ENCODE data around the gene GNA15.
"Not testable (repeated sequence)": the region's sequence is repeated elsewhere in the genome, so short reads cannot be mapped to it uniquely, and the experiment has no call there.

Gene GNA15

GRCh38 chr19:3135961-3136683 is at the start of gene GNA15:
GNA15 (plus strand) TSS chr19:3136033; CDS start chr19:3136451, 418 bp downstream.
- H3K4me1 ChIP-seq (ENCODE audit: control insufficient read depth, insufficient read depth, low read length) = peaks cover 5% of the 10 kb centered on the region
- no peak within 1 kb of the TSS for H3K4me3 ChIP-seq (ENCODE audit: low read depth, low read length)

GRCh38 chr19:3087769-3088168 is 48.1 kb upstream of the GNA15 start:
- Histone ChIP-seq H3K27me3 (ENCODE audit: control insufficient read depth, insufficient read depth, low read length) (no peaks in the 10 kb centered on the region), H3K27ac (ENCODE audit: low read depth, low read length) (no peak overlapping the region), H3K9me3 (ENCODE audit: control insufficient read depth, insufficient read depth, low read depth, low read length) (no peaks in the 10 kb centered on the region), H3K9ac (ENCODE audit: low read length) (no peak overlapping the region), H3K36me3 (ENCODE audit: control insufficient read depth, insufficient read depth, low read length) (no peaks in the 10 kb centered on the region), H3K4me3 (ENCODE audit: low read depth, low read length) (no peak overlapping the region), H3K4me1 (ENCODE audit: control insufficient read depth, insufficient read depth, low read length) (no peaks in the 10 kb centered on the region)

More at GRCh38 chr19:3135961-3136683, at the start of gene GNA15:
- Histone ChIP-seq H3K9ac (ENCODE audit: low read length) (no peak within 1 kb of the TSS), H3K36me3 (ENCODE audit: control insufficient read depth, insufficient read depth, low read length) (no peaks in the 10 kb centered on the region), H3K27me3 (ENCODE audit: control insufficient read depth, insufficient read depth, low read length) (no peaks in the 10 kb centered on the region), H3K9me3 (ENCODE audit: control insufficient read depth, insufficient read depth, low read depth, low read length) (no peaks in the 10 kb centered on the region), H3K27ac (ENCODE audit: low read depth, low read length) (no peak within 1 kb of the TSS)

GRCh38 chr19:3089299-3089855 is 46.5 kb upstream of the GNA15 start:
- not testable (repeated sequence) for H3K36me3 ChIP-seq (ENCODE audit: control insufficient read depth, insufficient read depth, low read length); H3K9me3 ChIP-seq (ENCODE audit: control insufficient read depth, insufficient read depth, low read depth, low read length); H3K27me3 ChIP-seq (ENCODE audit: control insufficient read depth, insufficient read depth, low read length); H3K4me1 ChIP-seq (ENCODE audit: control insufficient read depth, insufficient read depth, low read length); H3K9ac ChIP-seq (ENCODE audit: low read length); H3K27ac ChIP-seq (ENCODE audit: low read depth, low read length); H3K4me3 ChIP-seq (ENCODE audit: low read depth, low read length)

- Histone ChIP-seq H3K9ac (ENCODE audit: low read length) (peak overlapping the region; percentile 78), H3K27me3 (ENCODE audit: control insufficient read depth, insufficient read depth, low read length) (no peaks in the 10 kb centered on the region), H3K9me3 (ENCODE audit: control insufficient read depth, insufficient read depth, low read depth, low read length) (no peaks in the 10 kb centered on the region), H3K4me3 (ENCODE audit: low read depth, low read length) (peak overlapping the region; percentile 97), H3K27ac (ENCODE audit: low read depth, low read length) (no peak overlapping the region), H3K36me3 (ENCODE audit: control insufficient read depth, insufficient read depth, low read length) (no peaks in the 10 kb centered on the region), H3K4me1 (ENCODE audit: control insufficient read depth, insufficient read depth, low read length) (peaks cover 26% of the 10 kb centered on the region)
These were observed 41.0 kb upstream of the GNA15 start for GRCh38 chr19:3094601-3095440.

- peak overlapping the region; percentile 78 for H3K9ac ChIP-seq (ENCODE audit: low read length)
These were observed 40.2 kb upstream of the GNA15 start for GRCh38 chr19:3095441-3096191.

GRCh38 chr19:3096267-3096901 is 39.4 kb upstream of the GNA15 start:
- H3K27ac ChIP-seq (ENCODE audit: low read depth, low read length) = no peak overlapping the region
- no peak overlapping the region for H3K9ac ChIP-seq (ENCODE audit: low read length)
- H3K4me3 ChIP-seq (ENCODE audit: low read depth, low read length) = peak overlapping the region; percentile 97

More at GRCh38 chr19:3095441-3096191, 40.2 kb upstream of the GNA15 start:
- peaks cover 26% of the 10 kb centered on the region for H3K4me1 ChIP-seq (ENCODE audit: control insufficient read depth, insufficient read depth, low read length)
- no peak overlapping the region for H3K27ac ChIP-seq (ENCODE audit: low read depth, low read length)
- H3K27me3 ChIP-seq (ENCODE audit: control insufficient read depth, insufficient read depth, low read length) = no peaks in the 10 kb centered on the region
- no peaks in the 10 kb centered on the region for H3K36me3 ChIP-seq (ENCODE audit: control insufficient read depth, insufficient read depth, low read length)
- H3K4me3 ChIP-seq (ENCODE audit: low read depth, low read length) = peak overlapping the region; percentile 97
- no peaks in the 10 kb centered on the region for H3K9me3 ChIP-seq (ENCODE audit: control insufficient read depth, insufficient read depth, low read depth, low read length)

GRCh38 chr19:3096902-3097326 is 38.9 kb upstream of the GNA15 start:
- Histone ChIP-seq H3K9ac (ENCODE audit: low read length) (no peak overlapping the region), H3K4me1 (ENCODE audit: control insufficient read depth, insufficient read depth, low read length) (peaks cover 26% of the 10 kb centered on the region), H3K27me3 (ENCODE audit: control insufficient read depth, insufficient read depth, low read length) (no peaks in the 10 kb centered on the region), H3K36me3 (ENCODE audit: control insufficient read depth, insufficient read depth, low read length) (no peaks in the 10 kb centered on the region), H3K9me3 (ENCODE audit: control insufficient read depth, insufficient read depth, low read depth, low read length) (no peaks in the 10 kb centered on the region), H3K4me3 (ENCODE audit: low read depth, low read length) (no peak overlapping the region; the same call in 1 of the 2 replicates), H3K27ac (ENCODE audit: low read depth, low read length) (no peak overlapping the region)

More at GRCh38 chr19:3096267-3096901, 39.4 kb upstream of the GNA15 start:
- H3K9me3 ChIP-seq (ENCODE audit: control insufficient read depth, insufficient read depth, low read depth, low read length) = no peaks in the 10 kb centered on the region
- peaks cover 26% of the 10 kb centered on the region for H3K4me1 ChIP-seq (ENCODE audit: control insufficient read depth, insufficient read depth, low read length)
- no peaks in the 10 kb centered on the region for H3K27me3 ChIP-seq (ENCODE audit: control insufficient read depth, insufficient read depth, low read length)
- H3K36me3 ChIP-seq (ENCODE audit: control insufficient read depth, insufficient read depth, low read length) = no peaks in the 10 kb centered on the region

- Histone ChIP-seq H3K36me3 (ENCODE audit: control insufficient read depth, insufficient read depth, low read length) (no peaks in the 10 kb centered on the region), H3K9ac (ENCODE audit: low read length) (no peak overlapping the region), H3K4me3 (ENCODE audit: low read depth, low read length) (no peak overlapping the region)
These were observed 38.4 kb upstream of the GNA15 start for GRCh38 chr19:3097442-3097871.

GRCh38 chr19:3098141-3098514 is 37.7 kb upstream of the GNA15 start:
- Histone ChIP-seq H3K9ac (ENCODE audit: low read length) (no peak overlapping the region), H3K4me1 (ENCODE audit: control insufficient read depth, insufficient read depth, low read length) (peaks cover 26% of the 10 kb centered on the region), H3K27me3 (ENCODE audit: control insufficient read depth, insufficient read depth, low read length) (no peaks in the 10 kb centered on the region), H3K27ac (ENCODE audit: low read depth, low read length) (no peak overlapping the region), H3K9me3 (ENCODE audit: control insufficient read depth, insufficient read depth, low read depth, low read length) (no peaks in the 10 kb centered on the region), H3K4me3 (ENCODE audit: low read depth, low read length) (no peak overlapping the region), H3K36me3 (ENCODE audit: control insufficient read depth, insufficient read depth, low read length) (no peaks in the 10 kb centered on the region)

More at GRCh38 chr19:3097442-3097871, 38.4 kb upstream of the GNA15 start:
- Histone ChIP-seq H3K9me3 (ENCODE audit: control insufficient read depth, insufficient read depth, low read depth, low read length) (no peaks in the 10 kb centered on the region), H3K27me3 (ENCODE audit: control insufficient read depth, insufficient read depth, low read length) (no peaks in the 10 kb centered on the region), H3K4me1 (ENCODE audit: control insufficient read depth, insufficient read depth, low read length) (peaks cover 26% of the 10 kb centered on the region), H3K27ac (ENCODE audit: low read depth, low read length) (no peak overlapping the region)
